ENCODE data around the gene SLIT3.

SLIT3 gene

DNA sequence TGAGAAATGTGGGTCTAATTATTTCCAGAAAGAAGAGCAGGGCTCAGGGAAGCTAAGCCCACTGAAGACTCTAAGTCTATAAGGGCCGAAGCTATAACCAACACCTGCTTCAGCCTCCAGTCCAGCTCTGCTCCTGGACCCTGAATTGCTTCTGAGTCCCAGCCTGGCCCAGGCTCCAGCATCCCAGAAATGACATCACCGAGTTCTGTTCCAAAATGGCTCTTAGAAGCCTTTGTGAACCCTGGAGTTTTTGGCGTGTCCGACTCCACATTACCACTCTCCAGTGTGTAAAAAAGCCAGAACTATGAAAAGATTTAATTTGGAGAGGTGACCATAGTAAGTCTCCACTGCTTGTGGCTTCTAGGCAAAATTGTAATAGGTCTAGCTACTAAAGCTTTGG, 289.9 kb downstream of the SLIT3 start:
- in situ Hi-C loops (cut with MboI; ENCODE audit: low sequenced_read_pairs): no loop called here

DNA sequence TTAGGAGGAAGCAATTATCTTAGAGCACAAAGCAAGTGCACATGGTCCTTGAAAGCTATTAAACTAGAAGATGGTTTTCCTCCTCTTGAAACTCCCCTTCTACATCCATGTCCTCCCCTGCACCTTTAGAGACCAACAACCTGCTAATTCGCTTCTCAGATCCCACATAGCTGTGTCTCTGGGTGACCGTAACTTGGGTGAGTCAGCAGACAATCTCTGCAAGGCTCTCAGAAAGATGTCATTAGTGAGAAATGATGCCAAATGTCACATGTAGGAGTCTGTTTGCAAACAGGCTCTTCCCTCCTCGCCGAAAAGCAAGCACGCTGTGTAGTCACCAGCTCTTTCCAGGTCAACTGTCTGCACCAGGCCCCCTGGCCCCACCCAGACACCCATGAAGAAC, 291.8 kb downstream of the SLIT3 start:
- in situ Hi-C loops (cut with MboI; ENCODE audit: low sequenced_read_pairs): no loop called here

- in situ Hi-C loops (cut with MboI; ENCODE audit: low sequenced_read_pairs): no loop called here
Measured at GRCh38 chr5:169006842-169007790, 293.8 kb downstream of the SLIT3 start.

- in situ Hi-C loops (cut with MboI; ENCODE audit: low sequenced_read_pairs): no loop called here
Measured at GRCh38 chr5:169004551-169004950, 296.4 kb downstream of the SLIT3 start.

- in situ Hi-C loops (cut with MboI; ENCODE audit: low sequenced_read_pairs): no loop called here
Measured at GRCh38 chr5:169003721-169004541, 297.0 kb downstream of the SLIT3 start.

- in situ Hi-C loops (cut with MboI; ENCODE audit: low sequenced_read_pairs): no loop called here
Measured at GRCh38 chr5:169002953-169003555, 297.9 kb downstream of the SLIT3 start.

DNA sequence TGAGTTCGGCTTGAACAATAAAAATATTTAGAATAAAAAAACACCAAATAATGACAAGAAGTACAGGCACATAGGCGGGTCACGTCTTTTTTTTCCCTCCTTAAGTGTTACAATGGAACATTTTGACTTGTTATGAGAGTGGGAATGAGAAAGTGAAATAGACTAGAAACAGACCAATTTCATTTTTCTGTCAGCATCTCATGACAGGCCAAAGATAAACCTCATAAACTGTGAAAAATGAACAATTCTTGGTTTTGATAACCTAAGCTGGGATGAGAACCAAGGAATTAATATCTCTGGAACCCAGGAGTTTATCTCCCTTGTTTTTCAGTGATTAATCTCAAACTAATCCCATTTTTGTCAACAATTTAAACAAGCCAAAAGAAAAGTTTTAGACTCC, 299.5 kb downstream of the SLIT3 start:
- in situ Hi-C loops (cut with MboI; ENCODE audit: low sequenced_read_pairs): no loop called here

DNA sequence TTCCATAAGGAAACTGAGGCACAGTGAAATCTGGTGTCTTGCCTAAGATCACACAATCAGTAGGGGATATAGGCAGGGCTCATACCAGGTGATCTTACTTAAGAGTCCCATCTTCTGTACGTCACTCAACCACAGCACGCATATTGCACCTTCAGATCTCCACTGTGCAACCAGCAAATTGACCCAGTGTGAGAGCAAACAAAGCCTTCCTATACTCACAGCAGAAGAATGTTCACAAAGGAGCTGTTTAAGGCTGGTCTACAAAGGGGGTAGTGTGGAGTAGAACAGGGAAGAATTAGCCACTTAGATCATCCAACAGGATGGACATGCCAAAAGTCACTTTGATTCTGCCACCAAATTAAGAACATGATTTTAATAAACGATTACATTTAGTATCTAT, 305.9 kb downstream of the SLIT3 start:
- in situ Hi-C loops (cut with MboI; ENCODE audit: low sequenced_read_pairs): loop anchor here (25.0 kb wide), 1 partner anchor 592 kb away; the partner anchor contains the start of gene SPDL1

DNA sequence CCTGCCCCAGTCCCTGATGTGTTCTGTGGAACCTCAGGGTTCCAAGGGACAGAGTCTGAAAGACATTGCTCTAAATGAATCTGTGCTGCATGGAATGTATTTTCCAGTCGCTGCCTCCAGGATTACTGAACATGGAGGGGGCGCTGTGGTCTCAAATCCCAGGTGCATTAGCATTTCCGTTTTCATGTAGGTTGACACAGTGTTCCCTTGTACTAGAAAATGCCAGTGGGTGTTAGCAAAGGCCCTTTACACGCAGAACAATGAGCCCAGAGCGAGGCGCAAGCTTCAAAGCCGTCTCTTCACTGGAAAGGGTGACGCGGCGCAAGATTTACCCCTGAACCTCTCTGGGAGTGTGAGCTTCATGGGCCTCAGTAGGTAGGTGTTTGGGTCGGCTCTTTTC, 308.3 kb downstream of the SLIT3 start:
- in situ Hi-C loops (cut with MboI; ENCODE audit: low sequenced_read_pairs): loop anchor here (25.0 kb wide), 1 partner anchor 595 kb away; the partner anchor contains the start of gene SPDL1

GRCh38 chr5:168992016-168992415, 308.9 kb downstream of the SLIT3 start:
- in situ Hi-C loops (cut with MboI; ENCODE audit: low sequenced_read_pairs): loop anchor here (25.0 kb wide), 1 partner anchor 595 kb away; the partner anchor contains the start of gene SPDL1

DNA sequence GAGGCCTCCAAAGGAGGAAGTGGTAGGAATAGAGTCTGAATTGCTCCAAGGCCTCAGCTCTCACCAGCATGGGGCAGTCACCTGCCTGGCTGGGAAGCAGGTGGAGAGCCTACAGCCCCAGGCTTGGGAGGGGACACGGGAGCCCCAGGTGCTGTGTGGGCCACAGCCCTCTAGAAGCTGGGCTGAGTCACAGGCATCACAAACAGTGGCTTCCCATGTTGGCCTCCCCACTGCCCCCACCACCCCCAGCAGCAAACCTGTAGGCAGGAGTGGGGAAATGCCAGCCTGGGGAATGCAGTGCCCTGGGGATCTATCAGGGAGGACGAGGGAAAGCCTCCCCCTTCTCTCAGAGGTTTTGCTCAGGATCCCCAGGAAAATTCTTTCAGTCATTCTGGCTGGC, 309.6 kb downstream of the SLIT3 start:
- in situ Hi-C loops (cut with MboI; ENCODE audit: low sequenced_read_pairs): loop anchor here (25.0 kb wide), 1 partner anchor 596 kb away; the partner anchor contains the start of gene SPDL1

GRCh38 chr5:168990679-168991078, 310.3 kb downstream of the SLIT3 start:
- in situ Hi-C loops (cut with MboI; ENCODE audit: low sequenced_read_pairs): loop anchor here (25.0 kb wide), 1 partner anchor 597 kb away; the partner anchor contains the start of gene SPDL1

GRCh38 chr5:168989731-168990505, 311.0 kb downstream of the SLIT3 start:
- in situ Hi-C loops (cut with MboI; ENCODE audit: low sequenced_read_pairs): loop anchor here (25.0 kb wide), 1 partner anchor 597 kb away; the partner anchor contains the start of gene SPDL1

DNA sequence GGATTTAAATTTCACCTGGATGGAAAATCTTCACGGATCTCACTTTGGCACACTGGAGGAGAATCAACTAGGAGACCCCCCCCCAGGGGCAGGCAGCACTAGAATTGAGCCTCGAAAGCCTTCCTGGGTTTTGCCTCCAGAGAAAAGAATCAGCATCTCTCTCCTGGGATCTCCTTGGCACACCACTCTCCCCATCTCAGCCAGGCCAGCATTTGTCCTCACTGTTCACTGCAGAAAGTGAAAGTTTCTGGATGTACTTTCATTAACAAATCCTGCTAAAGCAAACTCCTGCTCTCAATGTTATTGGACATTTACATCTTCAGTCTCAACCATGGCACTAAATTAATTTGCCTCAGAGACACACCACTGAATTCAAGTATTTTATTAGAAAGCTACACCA, 312.2 kb downstream of the SLIT3 start:
- in situ Hi-C loops (cut with MboI; ENCODE audit: low sequenced_read_pairs): loop anchor here (25.0 kb wide), 1 partner anchor 599 kb away; the partner anchor contains the start of gene SPDL1

DNA sequence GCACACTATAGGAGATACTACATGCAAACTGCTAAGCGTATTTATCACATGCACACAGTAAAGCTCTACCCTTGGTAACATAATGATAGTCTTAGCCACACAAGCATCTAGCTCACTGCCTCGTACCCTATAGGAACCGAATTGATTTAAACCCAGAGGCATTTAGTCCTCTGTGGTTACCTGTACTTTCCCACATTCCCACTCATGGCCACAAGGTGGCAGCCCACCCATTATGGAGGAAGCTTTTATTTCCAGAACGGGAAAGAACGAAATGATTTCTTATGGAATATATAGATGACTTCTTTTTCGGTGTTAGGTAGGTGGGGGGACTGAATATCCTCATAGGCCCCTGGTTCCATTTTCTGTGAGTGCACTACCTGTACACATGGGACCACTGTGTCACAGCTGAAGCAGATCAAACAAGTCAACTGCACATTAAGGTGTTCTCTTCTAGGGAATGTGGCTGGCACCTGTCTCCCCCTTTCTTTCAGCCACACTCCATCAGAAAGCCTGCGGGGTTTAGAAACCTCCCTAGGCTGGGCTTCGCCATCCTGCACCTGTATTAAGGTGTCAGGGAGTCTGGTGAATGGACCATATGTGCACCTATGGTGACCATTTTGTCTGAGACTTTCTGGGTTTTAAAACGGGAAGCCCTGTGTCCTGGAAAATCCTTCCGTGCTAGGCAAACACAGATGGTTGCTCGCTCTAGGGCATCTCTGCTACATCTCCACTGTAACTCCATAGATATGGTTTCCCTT, 313.2 kb downstream of the SLIT3 start:
- in situ Hi-C loops (cut with MboI; ENCODE audit: low sequenced_read_pairs): loop anchor here (25.0 kb wide), 1 partner anchor 600 kb away; the partner anchor contains the start of gene SPDL1

GRCh38 chr5:168985454-168985853, 315.5 kb downstream of the SLIT3 start:
- in situ Hi-C loops (cut with MboI; ENCODE audit: low sequenced_read_pairs): loop anchor here (25.0 kb wide), 1 partner anchor 602 kb away; the partner anchor contains the start of gene SPDL1

DNA sequence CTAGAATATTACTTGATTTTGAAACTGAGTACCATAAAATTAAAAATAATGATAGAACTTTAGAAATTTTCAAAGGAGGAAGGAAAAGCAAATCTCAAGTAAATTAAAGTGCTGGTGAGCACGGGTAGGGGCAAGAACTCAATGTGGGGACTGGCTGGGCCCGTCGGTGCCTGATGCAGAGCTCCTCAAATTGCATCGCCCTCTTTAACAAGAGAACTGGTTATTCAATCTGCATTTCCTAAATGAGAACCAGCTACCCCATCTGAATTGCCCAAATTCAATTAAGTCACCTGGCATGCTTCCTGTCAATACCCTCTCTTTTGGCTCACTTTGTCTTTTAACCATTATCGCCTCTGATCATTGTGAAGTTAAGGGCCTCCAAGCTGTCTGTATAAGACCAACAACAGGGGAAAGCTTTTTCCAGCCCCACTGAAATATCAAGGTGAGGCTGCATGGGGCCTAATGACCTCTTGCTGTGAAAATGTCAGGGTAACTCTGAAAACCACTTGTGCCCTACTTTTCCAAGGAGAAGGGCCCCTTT, 316.7 kb downstream of the SLIT3 start:
- in situ Hi-C loops (cut with MboI; ENCODE audit: low sequenced_read_pairs): loop anchor here (25.0 kb wide), 1 partner anchor 603 kb away; the partner anchor contains the start of gene SPDL1

DNA sequence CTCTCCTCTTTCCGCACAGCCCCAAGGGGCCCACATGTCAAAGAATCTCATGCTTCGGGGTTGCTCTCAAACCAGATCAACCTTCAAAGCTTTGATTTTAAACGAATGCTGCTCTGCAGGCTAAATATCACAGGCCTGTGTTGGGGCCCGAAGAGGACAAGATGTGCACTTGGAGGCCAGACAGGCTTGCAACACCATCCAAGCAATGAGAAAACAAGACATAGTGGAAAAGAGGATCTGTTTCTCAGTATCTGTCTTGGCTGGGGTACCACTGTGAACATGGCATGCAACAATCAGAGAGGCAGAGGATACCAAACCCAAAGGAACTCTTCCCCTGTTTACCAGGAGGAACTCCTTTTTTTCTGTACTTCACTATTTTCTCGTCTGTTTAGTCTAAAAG, 321.8 kb downstream of the SLIT3 start:
- in situ Hi-C loops (cut with MboI; ENCODE audit: low sequenced_read_pairs): loop anchor here (25.0 kb wide), 1 partner anchor 608 kb away; the partner anchor contains the start of gene SPDL1

GRCh38 chr5:168978500-168978899, 322.4 kb downstream of the SLIT3 start:
- in situ Hi-C loops (cut with MboI; ENCODE audit: low sequenced_read_pairs): loop anchor here (25.0 kb wide), 1 partner anchor 609 kb away; the partner anchor contains the start of gene SPDL1

Measured in HL-60/S4 treated with retinoic acid at 250 ng/mL for 4 days and 3 days (cell line).